HepG2 (cell line): ENCODE results near the gene OARD1. TPM values are rescaled to one million over a fixed set of nuclear protein-coding genes. Genes with fewer than 3 reads are reported as not detected.

ENCODE experiments used
- CEBPB ChIP-seq: IDR thresholded peaks from 2 replicates; pipeline ENCODE4 v1.6.1; 2011; ENCODE audit warnings: low read depth, low read length, improper control_type of control experiment, borderline replicate concordance
- GPBP1L1 ChIP-seq: sonication (generic); formaldehyde crosslinking; IDR thresholded peaks from 2 replicates; pipeline ENCODE4 v1.5.0; 2020; ENCODE audit warnings: mild to moderate bottlenecking, missing genetic modification reagents
- HIVEP1 ChIP-seq: sonication (generic); formaldehyde crosslinking; IDR thresholded peaks from 2 replicates; pipeline ENCODE4 v1.4.0; 2020; ENCODE audit warnings: mild to moderate bottlenecking, missing genetic modification reagents
- HOXA9 ChIP-seq: sonication (generic); formaldehyde crosslinking; IDR thresholded peaks from 2 replicates; pipeline ENCODE4 v1.8.1; 2022; ENCODE audit warnings: missing genetic modification reagents, mild to moderate bottlenecking, moderate library complexity, borderline replicate concordance
- MXD3 ChIP-seq: IDR thresholded peaks from 2 replicates; pipeline ENCODE4 v1.6.1; 2016; ENCODE audit warnings: mild to moderate bottlenecking, missing biosample characterization, missing genetic modification reagents
- NRL ChIP-seq: sonication (generic); formaldehyde crosslinking; IDR thresholded peaks from 2 replicates; pipeline ENCODE4 v1.5.0; 2020; ENCODE audit warnings: missing genetic modification reagents, mild to moderate bottlenecking, moderate library complexity, borderline replicate concordance
- PRDM10 ChIP-seq: sonication (generic); formaldehyde crosslinking; IDR thresholded peaks from 2 replicates; pipeline ENCODE4 v1.4.0; 2020; ENCODE audit warnings: low read depth, missing genetic modification reagents
- RAD51 ChIP-seq: fragments of 450-650 bp; IDR thresholded peaks from 2 replicates; pipeline ENCODE4 v1.6.1; 2016; ENCODE audit warnings: borderline replicate concordance
- RBM22 ChIP-seq: fragments of 200-400 bp; formaldehyde crosslinking; optimal IDR thresholded peaks from 2 replicates; pipeline ENCODE3; 2017; ENCODE audit warnings: mild to moderate bottlenecking, low read length, moderate library complexity
- RELA ChIP-seq: sonication (generic); formaldehyde crosslinking; IDR thresholded peaks from 2 replicates; pipeline ENCODE4 v1.4.0; 2020; ENCODE audit warnings: missing genetic modification reagents
- SUZ12 ChIP-seq: fragments of 150-350 bp; IDR thresholded peaks from 2 replicates; pipeline ENCODE4 v1.6.1; 2014; ENCODE audit warnings: low read depth, low read length
- TCF7 ChIP-seq: sonication (generic); IDR thresholded peaks from 2 replicates; pipeline ENCODE4 v1.6.1; 2016; ENCODE audit warnings: antibody characterized with exemption, low read depth
- TGIF2 ChIP-seq: IDR thresholded peaks from 2 replicates; pipeline ENCODE4 v1.6.1; 2016; ENCODE audit warnings: control low read depth, missing compliant biosample characterization
- THAP9 ChIP-seq: sonication (generic); formaldehyde crosslinking; IDR thresholded peaks from 2 replicates; pipeline ENCODE4; 2020; ENCODE audit warnings: missing genetic modification reagents, mild to moderate bottlenecking, borderline replicate concordance
- ZBTB43 ChIP-seq: sonication (generic); formaldehyde crosslinking; conservative IDR thresholded peaks from 2 replicates; pipeline ENCODE4 v1.4.0; 2020; ENCODE audit warnings: missing genetic modification reagents
- ZFP36L1 ChIP-seq: sonication (generic); formaldehyde crosslinking; IDR thresholded peaks from 2 replicates; pipeline ENCODE4 v1.8.0; 2022; ENCODE audit warnings: mild to moderate bottlenecking, missing genetic modification reagents, moderate library complexity
- ZNF12 ChIP-seq: sonication (generic); formaldehyde crosslinking; IDR thresholded peaks from 2 replicates; pipeline ENCODE4 v1.5.0; 2020; ENCODE audit warnings: missing genetic modification reagents
- ZNF776 ChIP-seq: sonication (generic); formaldehyde crosslinking; IDR thresholded peaks from 2 replicates; pipeline ENCODE4 v1.4.0; 2020; ENCODE audit warnings: mild to moderate bottlenecking, missing genetic modification reagents
- polyA plus RNA-seq, 8 experiments: library from polyadenylated mRNA; depleted of rRNA in 3 of 8; stranded (reverse) in 7 of 8; unstranded in 1 of 8; fragments of >200 nt; fragmentation: Illumina TruSeq in 4 of 8; extraction: Trizol in 4 of 8; gene quantifications; 2 replicates each; pipeline versions ENCODE4 v1.2.1 to v1.2.3, GENCODE V29; 2011 to 2016; ENCODE audit warnings: low read depth in 4 of 8, missing spikeins in 1 of 8, mixed read lengths in 1 of 8; ENCODE audit not compliant: insufficient read depth in 1 of 8
- total RNA-seq, 5 experiments: library from RNA; depleted of rRNA; stranded (reverse); fragments of >200 nt; fragmentation: Illumina TruSeq; extraction: Trizol; gene quantifications; 2 replicates each; pipeline ENCODE4 v1.2.3, GENCODE V29; 2016; ENCODE audit warnings: low read depth in 1 of 5

The OARD1 gene
- total and polyA plus RNA-seq, 2 of the 13 experiments (the other 11 are each of a cell fraction or from before 2014, with no cell fraction given), result 18.4 to 49.0 TPM

- TF ChIP-seq GPBP1L1 (no peak), RELA (CRISPR knock-in tag) (no peak), ZBTB43 (0 out of 2 replicates have a peak, but pooled peaks have one; percentile 33), ZFP36L1 (no peak), ZNF12 (CRISPR knock-in tag) (no peak), RAD51 (no peak), ZNF776 (CRISPR knock-in tag) (no peak; the same call in 1 of the 2 replicates), HIVEP1 (CRISPR knock-in tag) (no peak), SUZ12 (no peak), HOXA9 (CRISPR knock-in tag) (no peak), MXD3 (CRISPR knock-in tag) (no peak), PRDM10 (CRISPR knock-in tag) (peak; percentile 77), TCF7 (no peak), NRL (no peak), RBM22 (peak; percentile 96), THAP9 (CRISPR knock-in tag) (peak; percentile 100), TGIF2 (CRISPR knock-in tag) (no peak; the same call in 1 of the 2 replicates), CEBPB (no peak)
These were observed at the start of gene OARD1 (continued) for GRCh38 chr6:41071923-41072835.
